KOPT-K1 (cell line): ENCODE measurements around the gene TASL.
"Not testable (repeated sequence)": the region's sequence is repeated elsewhere in the genome, so short reads cannot be mapped to it uniquely, and the experiment has no call there.

Source experiments
- H3K27ac ChIP-seq: fragments of 200-600 bp; sonication (generic); 2 replicates; pipeline ENCODE4 v1.5.1; 2016; ENCODE audit warnings: antibody characterized with exemption, mild to moderate bottlenecking, low read depth, low read length; ENCODE audit not compliant: poor library complexity, severe bottlenecking
- H3K36me3 ChIP-seq: fragments of 200-600 bp; sonication (generic); 2 replicates; pipeline ENCODE4 v1.5.1; 2017; ENCODE audit warnings: antibody characterized with exemption, mild to moderate bottlenecking, low read length, moderate library complexity; ENCODE audit not compliant: insufficient read depth
- H3K9me3 ChIP-seq: fragments of 200-600 bp; sonication (generic); 2 replicates; pipeline ENCODE4 v1.5.1; 2017; ENCODE audit warnings: antibody characterized with exemption, low read length, mild to moderate bottlenecking; ENCODE audit not compliant: insufficient read depth, poor library complexity, severe bottlenecking

The TASL gene

DNA sequence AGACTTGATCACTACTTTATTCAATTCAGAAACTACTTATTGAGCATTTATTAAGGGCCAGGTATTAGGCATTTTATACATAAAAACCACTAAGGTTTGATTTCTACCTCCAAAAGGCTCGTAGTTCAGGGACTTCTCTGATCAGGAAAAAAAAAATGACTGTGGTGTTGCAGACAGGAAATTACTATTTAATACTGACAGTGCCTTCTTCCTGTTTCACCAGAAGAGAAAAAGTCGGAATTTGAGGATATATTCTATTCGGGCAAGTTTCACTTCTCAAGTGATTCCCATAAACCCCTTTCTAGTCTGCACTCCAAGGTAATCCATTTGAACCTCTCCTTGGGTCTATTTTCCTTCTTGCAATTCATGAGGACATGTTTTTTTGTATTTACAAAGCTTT is 15.3 kb upstream of the TASL start:
- Histone ChIP-seq H3K9me3 (no peaks in the 10 kb centered on the region), H3K36me3 (no peaks in the 10 kb centered on the region), H3K27ac (no peak overlapping the region)

DNA sequence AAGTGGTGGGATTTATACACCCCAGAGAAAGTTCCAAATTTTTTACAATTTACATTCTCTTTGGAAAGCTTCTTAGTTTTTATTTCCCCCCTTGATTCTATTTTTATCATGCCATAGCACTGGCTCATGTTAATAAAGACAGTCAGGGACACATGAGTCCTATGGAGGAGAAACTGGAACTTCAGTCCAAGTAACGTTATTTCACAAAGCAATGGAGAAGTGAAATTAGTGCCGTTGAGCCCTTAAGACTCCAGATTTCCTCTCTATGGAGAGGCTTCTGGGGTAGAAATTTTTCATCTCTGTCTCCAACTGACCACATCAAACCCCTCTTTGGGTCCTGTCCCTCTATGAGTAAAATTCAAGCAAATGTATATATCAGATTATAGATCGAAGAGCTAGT is 12.8 kb upstream of the TASL start:
- Histone ChIP-seq H3K27ac (no peak overlapping the region), H3K9me3 (no peaks in the 10 kb centered on the region), H3K36me3 (no peaks in the 10 kb centered on the region)

DNA sequence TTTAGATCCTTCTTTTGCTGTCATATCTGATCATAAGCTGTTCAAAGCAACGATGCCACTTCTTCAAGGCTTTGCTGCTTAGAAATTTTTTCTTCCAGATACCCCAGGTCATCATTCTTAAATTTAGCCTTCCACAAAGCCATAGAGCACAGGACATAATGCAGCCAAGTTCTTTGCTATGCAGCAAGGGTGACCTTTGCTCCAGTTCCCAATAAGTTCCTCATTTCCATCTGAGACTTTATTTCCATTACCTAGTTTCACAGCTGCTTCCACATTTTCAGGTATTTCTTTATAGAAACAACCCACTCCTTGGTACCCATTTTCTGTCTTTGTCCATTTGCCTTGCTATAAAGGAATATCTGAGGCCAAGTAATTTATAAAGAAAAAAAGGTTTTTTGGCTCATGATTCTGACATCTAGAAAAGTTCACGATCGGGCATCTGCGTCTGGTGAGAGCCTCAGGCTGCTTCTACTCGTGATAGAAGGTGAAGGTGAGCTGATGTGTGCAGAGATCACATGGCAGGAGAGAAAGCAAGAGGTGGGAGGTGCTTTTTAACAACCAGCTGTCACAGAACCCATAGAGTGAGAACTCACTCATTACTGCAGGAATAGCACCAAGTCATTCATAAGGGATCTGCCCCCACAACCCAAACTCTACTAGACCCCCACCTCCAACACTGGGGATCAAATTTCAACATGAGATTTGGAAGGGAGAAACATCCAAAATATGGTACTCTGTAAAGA is 11.8 kb upstream of the TASL start:
- Histone ChIP-seq H3K9me3 (no peaks in the 10 kb centered on the region), H3K36me3 (no peaks in the 10 kb centered on the region), H3K27ac (no peak overlapping the region)

DNA sequence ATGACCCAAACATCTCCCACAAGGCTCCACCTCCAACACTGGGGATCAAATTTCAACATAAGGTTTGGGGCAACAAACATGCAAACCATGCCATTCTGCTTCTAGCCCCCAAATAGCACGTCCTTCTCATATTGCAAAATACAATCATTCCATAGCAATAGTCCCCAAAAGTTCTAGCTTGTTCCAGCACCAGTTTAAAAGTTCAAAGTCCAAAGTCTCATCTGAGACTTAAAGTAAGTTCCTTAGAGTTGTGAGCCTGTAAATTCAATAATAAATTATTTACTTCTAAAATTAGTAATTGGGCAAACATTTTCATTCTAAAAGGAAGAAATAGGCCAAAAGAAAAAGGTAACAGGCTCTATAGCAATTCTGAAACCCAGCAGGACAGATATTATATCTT is 8.9 kb upstream of the TASL start:
- Histone ChIP-seq H3K36me3 (no peaks in the 10 kb centered on the region), H3K27ac (no peak overlapping the region), H3K9me3 (no peaks in the 10 kb centered on the region)

DNA sequence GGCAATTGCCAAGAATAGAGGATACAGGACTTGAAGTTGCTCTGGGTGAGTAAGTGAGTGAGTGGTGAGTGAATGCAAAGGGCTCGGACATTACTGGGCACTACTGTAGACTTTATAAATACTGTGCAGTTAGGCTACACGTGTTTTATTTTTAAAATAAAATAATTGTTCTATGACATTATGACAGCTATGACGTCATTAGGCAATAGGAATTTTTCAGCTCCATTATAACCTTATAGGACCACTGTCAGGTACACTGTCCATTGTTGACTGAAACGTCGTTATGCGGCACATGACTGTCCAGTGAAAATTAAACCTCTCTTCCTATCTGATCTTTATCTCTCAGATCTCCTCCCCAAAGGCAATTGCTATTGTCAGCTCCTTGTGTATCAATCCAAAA is 5.1 kb upstream of the TASL start:
- no peak overlapping the region for H3K27ac ChIP-seq
- H3K36me3 ChIP-seq, result no peaks in the 10 kb centered on the region
- H3K9me3 ChIP-seq, result no peaks in the 10 kb centered on the region

DNA sequence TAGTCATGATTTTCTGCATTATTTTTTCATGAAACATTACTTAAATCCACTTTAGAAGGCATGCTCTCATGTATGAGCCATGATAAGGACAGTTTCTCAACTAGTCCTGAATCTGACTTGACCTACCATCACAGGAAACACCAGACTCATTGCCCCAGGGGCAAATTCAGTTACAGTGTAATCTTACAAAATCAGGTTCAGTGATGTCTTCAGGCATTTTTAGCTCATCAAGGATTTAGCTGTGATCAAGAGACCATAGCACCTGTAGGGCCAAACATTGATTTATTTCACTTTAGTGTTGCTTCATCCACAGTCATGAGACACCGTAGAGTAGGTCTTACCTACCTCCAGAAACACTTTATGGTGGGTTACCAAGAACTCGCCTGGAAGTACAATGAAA is 3.1 kb upstream of the TASL start:
- no peaks in the 10 kb centered on the region for H3K9me3 ChIP-seq

DNA sequence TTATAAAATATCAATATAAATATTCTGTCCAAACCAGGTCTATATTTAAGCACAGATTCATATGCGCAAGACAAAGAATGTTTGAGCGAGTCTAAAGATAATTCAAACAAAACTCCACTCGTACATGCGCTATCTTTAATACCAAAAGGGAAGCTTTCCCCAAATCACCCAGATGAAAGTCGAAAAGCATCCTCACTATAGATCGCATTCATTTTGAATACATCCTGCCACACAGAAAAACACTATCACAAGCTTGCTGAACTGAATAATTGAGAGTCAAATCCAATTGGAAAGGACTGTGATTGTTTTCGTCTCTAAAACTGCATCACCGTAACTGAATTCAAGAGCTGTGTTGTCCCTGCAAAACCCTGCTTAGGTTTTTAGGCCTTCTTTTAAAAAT is 685 bp downstream of the TASL start:
- no peaks in the 10 kb centered on the region for H3K36me3 ChIP-seq
- peak overlapping the region; percentile 71 for H3K27ac ChIP-seq
- H3K9me3 ChIP-seq, result no peaks in the 10 kb centered on the region

More for the DNA sequence above, 3.1 kb upstream of the TASL start:
- Histone ChIP-seq H3K27ac (no peak overlapping the region), H3K36me3 (no peaks in the 10 kb centered on the region)

DNA sequence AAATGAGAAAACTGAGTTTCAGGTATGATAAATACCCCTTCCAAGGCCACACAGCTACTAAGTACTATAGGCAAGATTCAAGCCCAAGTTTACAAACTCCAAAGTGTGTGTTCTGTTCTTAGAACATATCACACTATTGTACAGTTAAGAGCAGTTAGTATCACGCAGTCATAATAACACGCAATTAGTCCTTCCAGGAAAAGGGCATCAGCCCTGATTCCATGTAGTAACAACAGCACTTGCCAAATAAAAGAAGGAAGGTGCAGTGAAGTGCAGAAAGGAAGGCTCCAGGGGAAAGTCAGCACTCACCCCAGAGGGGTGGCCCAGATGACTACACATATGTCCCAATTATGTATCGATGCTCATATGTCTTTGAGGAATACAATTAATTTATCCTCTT is 4.4 kb downstream of the TASL start:
- H3K36me3 ChIP-seq, result no peaks in the 10 kb centered on the region
- no peak overlapping the region for H3K27ac ChIP-seq
- H3K9me3 ChIP-seq, result no peaks in the 10 kb centered on the region

- Histone ChIP-seq H3K36me3 (no peaks in the 10 kb centered on the region), H3K27ac (no peak overlapping the region), H3K9me3 (no peaks in the 10 kb centered on the region)
Observed at GRCh38 chrX:30572678-30573077, 4.9 kb downstream of the TASL start.

DNA sequence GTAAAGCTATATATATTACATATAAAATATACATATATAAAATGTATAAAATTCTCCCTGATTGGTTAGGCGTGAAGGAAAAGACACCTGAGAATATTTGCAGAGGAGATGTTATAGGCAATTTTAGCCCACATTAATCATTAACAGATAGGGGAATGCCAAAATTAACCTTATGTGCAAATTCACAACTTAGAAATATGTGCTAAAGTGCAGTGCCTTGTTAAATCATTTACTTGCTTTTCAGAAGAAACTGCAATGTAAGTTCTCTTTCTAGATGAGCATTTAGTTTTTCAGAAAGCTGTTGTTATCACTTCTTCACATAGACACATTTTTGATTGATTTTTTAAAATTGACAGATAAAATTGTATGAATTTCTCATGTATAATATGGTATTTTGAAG is 5.6 kb downstream of the TASL start:
- H3K27ac ChIP-seq, result no peak overlapping the region
- H3K36me3 ChIP-seq, result no peaks in the 10 kb centered on the region
- H3K9me3 ChIP-seq, result no peaks in the 10 kb centered on the region

- Histone ChIP-seq H3K9me3 (no peaks in the 10 kb centered on the region), H3K27ac (no peak overlapping the region), H3K36me3 (no peaks in the 10 kb centered on the region)
Observed at GRCh38 chrX:30570505-30570904, 7.1 kb downstream of the TASL start.

- Histone ChIP-seq H3K36me3 (no peaks in the 10 kb centered on the region), H3K27ac (no peak overlapping the region), H3K9me3 (no peaks in the 10 kb centered on the region)
Observed at GRCh38 chrX:30568136-30568535, 9.4 kb downstream of the TASL start.

- H3K9me3 ChIP-seq, H3K36me3 ChIP-seq, H3K27ac ChIP-seq: not testable (repeated sequence)
Observed at GRCh38 chrX:30563070-30563469, 14.5 kb downstream of the TASL start.

GRCh38 chrX:30561191-30561590 is 16.4 kb downstream of the TASL start:
- Histone ChIP-seq H3K27ac (no peak overlapping the region), H3K9me3 (no peaks in the 10 kb centered on the region), H3K36me3 (no peaks in the 10 kb centered on the region)

DNA sequence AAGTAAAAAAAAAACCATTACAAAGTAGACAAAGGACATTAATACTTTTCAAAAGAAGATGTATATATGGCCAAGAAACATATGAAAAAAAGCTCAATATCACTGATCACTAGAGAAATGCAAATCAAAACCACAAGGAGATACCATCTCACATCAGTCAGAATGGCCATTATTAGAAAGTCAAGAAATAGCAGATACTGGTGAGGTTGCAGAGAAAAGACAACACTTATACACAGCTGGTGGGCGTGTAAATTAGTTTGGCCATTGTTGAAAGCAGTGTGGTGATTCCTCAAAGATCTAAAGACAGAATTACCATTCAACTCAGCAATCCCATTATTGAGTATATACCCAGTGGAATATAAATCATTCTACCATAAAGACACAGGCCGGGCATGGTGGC is 39.3 kb downstream of the TASL start:
- H3K36me3 ChIP-seq, result no peaks in the 10 kb centered on the region
- H3K27ac ChIP-seq, result no peak overlapping the region
- H3K9me3 ChIP-seq, result no peaks in the 10 kb centered on the region

DNA sequence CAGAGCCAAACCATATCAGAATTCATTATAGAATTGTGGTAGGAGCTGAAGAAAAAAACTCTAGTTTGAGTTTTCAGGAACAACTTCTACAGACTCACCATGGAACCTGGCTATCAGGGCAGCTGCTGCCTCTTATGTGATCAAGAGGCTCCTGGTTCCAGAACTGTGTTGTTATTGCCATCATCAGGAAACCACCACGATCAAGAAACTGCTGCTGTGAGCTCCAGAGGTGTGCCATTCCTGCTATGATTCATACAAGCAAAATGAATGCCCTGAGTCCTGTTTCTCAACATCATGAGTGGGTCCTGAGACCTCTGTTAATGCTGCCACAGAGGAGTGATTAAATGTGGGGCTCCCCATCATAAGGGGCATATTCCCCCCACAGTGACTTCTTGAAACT is 43.7 kb downstream of the TASL start:
- Histone ChIP-seq H3K27ac (no peak overlapping the region), H3K9me3 (no peaks in the 10 kb centered on the region), H3K36me3 (no peaks in the 10 kb centered on the region)
